Right renal pelvis (tissue), 4 donors: ENCODE results near the gene CNTNAP4. TPM values are rescaled to one million over a fixed set of nuclear protein-coding genes. Genes with fewer than 3 reads are reported as not detected.

ENCODE experiments used
- DNase-seq, 4 donors: peaks; one replicate each; pipeline ENCODE4 v3.0.0-alpha.2; 2013; ENCODE audit warnings: low read depth in 4 of 4, low spot score in 3 of 4, missing footprints in 1 of 4
- polyA plus RNA-seq, 4 donors: library from polyadenylated mRNA; unstranded; fragments of 120-200 nt; gene quantifications; one replicate each; pipeline ENCODE4 v1.2.1, GENCODE V29; 2013; ENCODE audit not compliant: insufficient read length in 4 of 4

The CNTNAP4 gene
- polyA plus RNA-seq, 4 donors: 0.17 to 0.43 (median 0.25) TPM

- no peak for DNase-seq
Measured at GRCh38 chr16:76484020-76484419, 206.8 kb downstream of the CNTNAP4 start.

DNA sequence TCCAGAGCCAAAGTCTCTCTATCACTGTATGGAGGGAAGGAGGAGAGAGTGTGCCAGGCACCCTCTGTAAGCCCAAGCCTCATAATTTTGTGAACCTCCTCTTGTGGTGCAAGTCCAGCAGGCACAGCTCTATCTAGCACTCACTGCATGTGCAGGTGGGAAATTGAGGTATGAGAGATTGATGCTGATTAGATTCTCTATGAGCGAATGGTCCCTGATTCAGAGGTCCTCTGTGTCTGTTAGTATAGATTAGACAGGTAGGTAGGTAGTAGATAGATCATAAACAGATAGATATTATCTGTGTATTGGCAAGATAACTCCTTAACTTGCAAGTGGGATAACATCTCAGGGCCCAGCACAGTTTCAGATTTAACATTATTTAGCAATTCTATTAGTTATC lies 209.5 kb downstream of the CNTNAP4 start:
- no peak for DNase-seq

GRCh38 chr16:76487411-76488064 lies 210.3 kb downstream of the CNTNAP4 start:
- DNase-seq: no peak

DNA sequence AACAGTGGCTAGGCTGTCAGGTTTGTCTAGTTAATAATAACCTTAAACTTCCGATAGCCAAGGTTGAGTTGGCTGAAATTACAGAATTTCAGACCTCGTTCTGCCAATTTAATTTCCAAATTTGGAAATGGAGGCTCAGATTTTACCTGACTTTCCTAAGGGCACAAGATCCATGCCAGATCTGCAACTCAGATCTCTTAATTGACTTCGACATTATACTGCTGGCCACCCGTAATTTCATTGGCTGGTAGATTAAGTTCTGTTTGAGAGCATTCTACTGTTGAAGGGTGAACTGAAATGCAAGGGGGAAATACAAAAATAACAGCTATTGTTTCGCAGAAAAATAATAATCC lies 210.8 kb downstream of the CNTNAP4 start:
- no peak for DNase-seq

- no peak for DNase-seq
Measured at GRCh38 chr16:76490036-76490639, 212.9 kb downstream of the CNTNAP4 start.

DNA sequence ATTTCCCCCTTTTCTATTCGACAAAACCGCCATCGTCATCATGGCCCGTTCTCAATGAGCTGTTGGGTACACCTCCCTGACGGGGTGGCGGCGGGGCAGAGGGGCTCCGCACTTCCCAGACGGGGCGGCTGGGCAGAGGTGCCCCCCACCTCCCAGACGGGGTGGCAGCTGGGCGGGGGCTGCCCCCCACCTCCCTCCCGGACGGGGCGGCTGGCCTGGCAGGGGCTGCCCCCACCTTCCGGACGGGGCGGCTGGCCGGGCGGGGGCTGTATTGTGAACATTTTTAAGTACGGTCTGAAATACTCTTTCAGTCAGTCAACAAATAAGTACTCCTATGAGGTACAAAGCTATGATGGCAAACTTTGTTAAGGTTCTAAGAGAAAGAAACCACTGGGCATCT lies 222.8 kb downstream of the CNTNAP4 start:
- DNase-seq: no peak

- no peak for DNase-seq
Measured at GRCh38 chr16:76502063-76502462, 224.9 kb downstream of the CNTNAP4 start.

DNA sequence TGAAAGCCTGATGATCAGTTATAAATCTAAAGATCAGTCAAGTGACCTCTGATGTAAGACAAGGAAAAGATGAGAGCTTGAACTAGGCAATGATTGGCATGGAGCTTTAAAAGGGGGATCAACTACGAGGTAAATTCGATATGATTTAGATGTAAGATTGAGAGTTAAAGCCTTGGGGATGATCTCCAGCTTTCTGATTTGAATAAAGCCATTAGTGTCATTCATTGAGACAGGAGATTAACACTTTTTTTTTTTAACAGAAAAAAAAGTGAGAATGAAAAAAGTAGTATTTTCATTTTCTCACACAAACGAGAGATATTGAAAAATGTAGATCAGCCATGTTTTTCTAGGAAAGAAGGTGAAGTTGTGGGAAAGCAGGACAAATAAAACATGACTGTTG lies 225.4 kb downstream of the CNTNAP4 start:
- DNase-seq: no peak

- DNase-seq: no peak
Measured at GRCh38 chr16:76503091-76503490, 225.9 kb downstream of the CNTNAP4 start.

DNA sequence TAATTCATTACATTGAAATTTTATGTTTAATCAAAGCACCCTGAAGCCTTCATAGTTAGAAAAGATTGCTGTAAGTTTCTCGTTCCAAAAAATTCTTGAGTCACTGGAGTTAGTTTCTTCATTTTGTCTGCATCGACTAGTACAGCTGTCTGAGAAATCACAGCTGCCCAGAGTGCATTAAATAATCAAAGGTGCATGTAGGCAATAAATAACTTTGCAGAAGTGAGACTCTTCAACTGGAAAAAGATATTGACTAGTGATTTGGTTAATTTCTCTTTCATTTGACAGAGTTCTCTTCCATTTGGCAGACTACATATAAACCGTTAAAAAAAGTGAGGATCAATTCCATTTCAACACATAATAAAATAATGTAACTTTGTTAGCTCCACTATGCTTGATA lies 234.0 kb downstream of the CNTNAP4 start:
- DNase-seq: no peak

GRCh38 chr16:76518781-76519180 lies 241.6 kb downstream of the CNTNAP4 start:
- DNase-seq: no peak

- DNase-seq: no peak
Measured at GRCh38 chr16:76524356-76524755, 247.2 kb downstream of the CNTNAP4 start.

DNA sequence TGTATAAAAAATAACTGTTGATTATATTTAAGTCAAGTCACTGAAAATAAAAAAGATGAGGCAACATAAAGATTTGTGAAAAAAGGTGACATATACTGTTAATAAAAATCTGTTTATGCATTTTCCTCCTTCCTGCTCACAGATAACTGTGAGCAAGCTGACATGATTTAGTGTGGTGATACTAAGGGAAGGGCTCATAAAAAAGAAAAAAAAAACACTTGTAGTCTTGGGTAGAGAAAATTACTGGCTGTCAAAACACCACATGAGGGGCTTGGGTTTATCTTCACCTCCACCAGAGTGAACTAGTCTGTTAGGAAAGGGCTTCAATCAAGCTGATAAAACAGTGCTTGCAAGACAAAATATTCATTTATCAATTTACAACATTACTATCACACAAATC lies 247.6 kb downstream of the CNTNAP4 start:
- DNase-seq: no peak

GRCh38 chr16:76527244-76527643 lies 250.0 kb downstream of the CNTNAP4 start:
- no peak for DNase-seq

- DNase-seq: no peak
Measured at GRCh38 chr16:76529120-76529519, 251.9 kb downstream of the CNTNAP4 start.

DNA sequence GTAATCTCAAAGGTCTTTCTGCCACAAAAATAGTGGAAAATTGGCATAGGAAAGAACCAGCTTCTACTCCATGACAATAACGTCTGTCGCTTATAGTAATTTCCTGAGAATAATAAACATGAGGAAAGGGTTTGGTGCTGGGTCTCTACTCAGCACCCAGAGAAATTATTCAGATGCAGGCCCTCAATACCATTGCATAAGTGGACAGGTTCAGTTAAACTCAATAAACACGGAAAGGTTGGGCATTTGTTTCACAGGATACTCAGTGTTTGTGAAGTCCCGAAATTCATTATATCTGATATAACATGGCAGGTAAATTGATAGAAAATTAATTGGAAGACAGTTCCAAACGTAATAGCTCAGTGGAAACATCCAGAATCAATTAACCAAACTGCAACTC lies 254.0 kb downstream of the CNTNAP4 start:
- no peak for DNase-seq

GRCh38 chr16:76532188-76532973 lies 255.2 kb downstream of the CNTNAP4 start:
- no peak for DNase-seq

GRCh38 chr16:76539609-76540008 lies 262.4 kb downstream of the CNTNAP4 start:
- no peak for DNase-seq

- DNase-seq: no peak
Measured at GRCh38 chr16:76541070-76541469, 263.9 kb downstream of the CNTNAP4 start.

GRCh38 chr16:76565542-76565941 lies 288.3 kb downstream of the CNTNAP4 start:
- DNase-seq: no peak

GRCh38 chr16:76571755-76572154 lies 294.6 kb downstream of the CNTNAP4 start:
- no peak for DNase-seq

DNA sequence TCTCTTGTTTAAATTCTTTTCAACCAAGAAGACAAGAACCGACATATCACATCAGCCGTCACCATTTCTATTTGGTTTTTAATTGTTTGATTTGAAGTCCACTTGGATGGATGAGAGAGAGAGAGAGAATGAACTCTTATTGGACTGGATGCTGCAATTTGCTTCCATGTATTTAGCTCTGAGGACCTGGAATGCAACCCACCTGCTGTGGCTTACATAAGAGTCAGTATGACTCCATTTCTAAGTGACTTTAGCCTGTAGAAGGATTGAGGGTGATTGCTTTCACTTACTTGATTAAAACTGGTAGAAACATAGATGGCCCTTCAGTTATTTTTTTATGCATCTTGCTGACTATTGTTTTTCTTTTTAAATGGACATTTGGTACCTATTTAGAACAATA lies 296.1 kb downstream of the CNTNAP4 start:
- DNase-seq: no peak
